ENCODE measurements around the gene JAML.

The JAML gene

DNA sequence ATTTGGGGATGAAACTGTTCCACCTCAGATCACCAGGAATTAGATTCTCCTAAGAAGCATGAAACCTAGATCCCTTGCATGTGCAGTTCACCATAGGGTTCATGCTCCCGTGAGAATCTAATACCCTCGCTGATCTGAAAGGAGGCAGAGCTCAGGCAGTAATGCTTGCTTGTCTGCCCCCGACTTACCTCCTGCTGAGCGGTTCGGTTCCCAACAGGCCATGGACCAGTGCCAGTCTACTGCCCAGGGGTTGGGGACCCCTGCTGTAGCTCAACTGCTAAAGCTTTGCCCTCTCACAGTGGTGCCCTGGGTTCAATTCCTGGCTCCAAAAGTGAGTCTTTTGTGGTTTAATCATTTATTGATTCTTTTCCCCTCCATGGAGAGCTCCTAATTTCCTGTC is 3.4 kb downstream of the JAML start:
- no peak for DNase-seq
- no peaks in the 10 kb centered on the region for H3K79me1 ChIP-seq (replicated peaks; ENCODE audit: low read length, poor library complexity, severe bottlenecking)
- no peak overlapping the region for H3K18ac ChIP-seq (ENCODE audit: low read depth in 1 of 2, low read length in 2 of 2)
- H2AK5ac ChIP-seq (ENCODE audit: low read length, severe bottlenecking) = no peak overlapping the region
- no peak overlapping the region for H3K4ac ChIP-seq (ENCODE audit: low read depth in 1 of 2, low read length in 2 of 2)
- H3K4me1 ChIP-seq (ENCODE audit: control insufficient read depth, insufficient read depth, low read depth, low read length) = no peaks in the 10 kb centered on the region
- H3K36me3 ChIP-seq (ENCODE audit: control insufficient read depth in 1 of 2, insufficient read depth in 2 of 2, low read depth in 1 of 2, low read length in 2 of 2) = no peaks in the 10 kb centered on the region
- H3K27ac ChIP-seq (ENCODE audit: low read length, poor library complexity, severe bottlenecking) = no peak overlapping the region
- no peak overlapping the region for H2BK120ac ChIP-seq (ENCODE audit: low read depth, low read length)
- H3K4me2 ChIP-seq (ENCODE audit: low read length, poor library complexity, severe bottlenecking) = no peak overlapping the region
- no peak overlapping the region for H3K9ac ChIP-seq (ENCODE audit: low read length)
- no peak overlapping the region for H2BK5ac ChIP-seq (ENCODE audit: low read depth, low read length, poor library complexity, severe bottlenecking)
- no peak overlapping the region for H2BK15ac ChIP-seq (ENCODE audit: low read depth, poor library complexity, severe bottlenecking)
- 93% methylated on average over 5 of the region's 5 CpGs for WGBS
- no peak overlapping the region for H4K8ac ChIP-seq (ENCODE audit: low read length)
- H2BK12ac ChIP-seq (ENCODE audit: low read length in 2 of 2) = no peak overlapping the region
- H3K9me3 ChIP-seq (ENCODE audit: control insufficient read depth, low read length) = no peaks in the 10 kb centered on the region
- H3K27me3 ChIP-seq (ENCODE audit: control insufficient read depth in 1 of 2, insufficient read depth in 1 of 2, low read length in 2 of 2) = peaks cover 45 to 60% of the 10 kb centered on the region in 2 experiments
- no peak overlapping the region for H3K4me3 ChIP-seq (ENCODE audit: insufficient read depth in 1 of 2, low read depth in 1 of 2, low read length in 2 of 2)
- no peak overlapping the region for H2AFZ ChIP-seq (ENCODE audit: low read depth, low read length)
- H3K14ac ChIP-seq (ENCODE audit: low read length in 2 of 2) = no peak overlapping the region
- H3K23ac ChIP-seq (ENCODE audit: low read length in 2 of 2) = no peak overlapping the region
- no peak overlapping the region for H4K91ac ChIP-seq (ENCODE audit: low read length)

DNA sequence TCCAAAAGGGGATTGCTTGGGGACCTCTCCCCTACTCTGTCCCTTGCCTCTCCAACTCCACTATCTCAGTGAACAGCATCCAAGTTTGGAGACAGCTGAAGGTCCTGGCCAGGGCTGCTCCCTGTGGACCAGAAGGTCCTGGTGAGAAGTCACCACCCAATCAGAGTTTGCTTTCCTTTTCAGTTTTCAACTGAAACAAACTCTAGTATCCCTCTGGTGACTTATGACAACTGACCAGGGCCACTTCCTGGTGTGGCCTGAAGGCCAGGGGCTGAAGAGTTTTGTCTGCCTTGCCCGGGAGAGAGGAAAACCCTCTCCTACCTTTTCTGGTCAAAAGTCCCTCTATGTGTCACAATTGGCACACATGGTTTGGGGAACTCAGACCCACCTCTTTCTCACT is 5.1 kb downstream of the JAML start:
- Histone ChIP-seq H2BK15ac (ENCODE audit: low read depth, poor library complexity, severe bottlenecking) (no peak overlapping the region), H3K4me2 (ENCODE audit: low read length, poor library complexity, severe bottlenecking) (no peak overlapping the region), H3K9ac (ENCODE audit: low read length) (no peak overlapping the region), H2BK5ac (ENCODE audit: low read depth, low read length, poor library complexity, severe bottlenecking) (no peak overlapping the region), H3K9me3 (ENCODE audit: control insufficient read depth, low read length) (no peaks in the 10 kb centered on the region), H3K14ac (ENCODE audit: low read length in 2 of 2) (no peak overlapping the region), H4K91ac (ENCODE audit: low read length) (no peak overlapping the region), H3K36me3 (ENCODE audit: control insufficient read depth in 1 of 2, insufficient read depth in 2 of 2, low read depth in 1 of 2, low read length in 2 of 2) (no peaks in the 10 kb centered on the region), H2BK120ac (ENCODE audit: low read depth, low read length) (no peak overlapping the region), H2AFZ (ENCODE audit: low read depth, low read length) (no peak overlapping the region), H3K23ac (ENCODE audit: low read length in 2 of 2) (no peak overlapping the region), H3K27ac (ENCODE audit: low read length, poor library complexity, severe bottlenecking) (no peak overlapping the region), H4K8ac (ENCODE audit: low read length) (no peak overlapping the region), H3K27me3 (ENCODE audit: control insufficient read depth in 1 of 2, insufficient read depth in 1 of 2, low read length in 2 of 2) (peaks cover 41 to 72% of the 10 kb centered on the region in 2 experiments), H3K18ac (ENCODE audit: low read depth in 1 of 2, low read length in 2 of 2) (no peak overlapping the region), H2AK5ac (ENCODE audit: low read length, severe bottlenecking) (no peak overlapping the region), H3K4me1 (ENCODE audit: control insufficient read depth, insufficient read depth, low read depth, low read length) (no peaks in the 10 kb centered on the region), H3K4me3 (ENCODE audit: insufficient read depth in 1 of 2, low read depth in 1 of 2, low read length in 2 of 2) (no peak overlapping the region), H3K4ac (ENCODE audit: low read depth in 1 of 2, low read length in 2 of 2) (no peak overlapping the region), H3K79me1 (replicated peaks; ENCODE audit: low read length, poor library complexity, severe bottlenecking) (no peaks in the 10 kb centered on the region), H2BK12ac (ENCODE audit: low read length in 2 of 2) (no peak overlapping the region)
- WGBS = 82% methylated on average over 1 of the region's 1 CpG
- DNase-seq = no peak

DNA sequence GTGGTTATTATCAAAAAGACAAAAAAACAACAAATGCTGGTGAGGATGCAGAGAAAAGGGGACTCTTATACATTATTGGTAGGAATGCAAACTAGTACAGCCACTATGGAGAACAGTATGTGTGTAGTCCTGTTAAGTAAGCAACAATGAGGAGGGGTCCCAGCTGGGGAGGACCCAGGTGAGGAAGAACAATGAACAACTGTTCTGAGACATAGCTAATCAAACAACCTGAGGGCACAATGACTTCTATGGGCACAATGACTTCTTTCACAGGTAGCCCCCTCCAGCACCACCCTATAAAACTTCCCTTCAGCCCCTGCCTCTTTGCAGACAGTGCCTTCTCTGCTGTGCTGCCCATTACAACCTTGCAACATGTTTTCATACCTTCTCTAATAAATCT is 5.6 kb downstream of the JAML start:
- no peak overlapping the region for H3K9ac ChIP-seq (ENCODE audit: low read length)
- no peak overlapping the region for H4K8ac ChIP-seq (ENCODE audit: low read length)
- no peak overlapping the region for H2BK12ac ChIP-seq (ENCODE audit: low read length in 2 of 2)
- H2BK5ac ChIP-seq (ENCODE audit: low read depth, low read length, poor library complexity, severe bottlenecking) = no peak overlapping the region
- H3K27me3 ChIP-seq (ENCODE audit: control insufficient read depth in 1 of 2, insufficient read depth in 1 of 2, low read length in 2 of 2) = peaks cover 45 to 72% of the 10 kb centered on the region in 2 experiments
- H2BK15ac ChIP-seq (ENCODE audit: low read depth, poor library complexity, severe bottlenecking) = no peak overlapping the region
- H3K23ac ChIP-seq (ENCODE audit: low read length in 2 of 2) = no peak overlapping the region
- no peaks in the 10 kb centered on the region for H3K4me1 ChIP-seq (ENCODE audit: control insufficient read depth, insufficient read depth, low read depth, low read length)
- H2AK5ac ChIP-seq (ENCODE audit: low read length, severe bottlenecking) = no peak overlapping the region
- H3K9me3 ChIP-seq (ENCODE audit: control insufficient read depth, low read length) = no peaks in the 10 kb centered on the region
- no peak overlapping the region for H3K4me3 ChIP-seq (ENCODE audit: insufficient read depth in 1 of 2, low read depth in 1 of 2, low read length in 2 of 2)
- H3K4me2 ChIP-seq (ENCODE audit: low read length, poor library complexity, severe bottlenecking) = no peak overlapping the region
- H3K27ac ChIP-seq (ENCODE audit: low read length, poor library complexity, severe bottlenecking) = no peak overlapping the region
- H3K18ac ChIP-seq (ENCODE audit: low read depth in 1 of 2, low read length in 2 of 2) = no peak overlapping the region
- H3K79me1 ChIP-seq (replicated peaks; ENCODE audit: low read length, poor library complexity, severe bottlenecking) = no peaks in the 10 kb centered on the region
- H3K14ac ChIP-seq (ENCODE audit: low read length in 2 of 2) = no peak overlapping the region
- H4K91ac ChIP-seq (ENCODE audit: low read length) = no peak overlapping the region
- H3K36me3 ChIP-seq (ENCODE audit: control insufficient read depth in 1 of 2, insufficient read depth in 2 of 2, low read depth in 1 of 2, low read length in 2 of 2) = no peaks in the 10 kb centered on the region
- no peak overlapping the region for H2AFZ ChIP-seq (ENCODE audit: low read depth, low read length)
- no peak for DNase-seq
- H3K4ac ChIP-seq (ENCODE audit: low read depth in 1 of 2, low read length in 2 of 2) = no peak overlapping the region
- no peak overlapping the region for H2BK120ac ChIP-seq (ENCODE audit: low read depth, low read length)

DNA sequence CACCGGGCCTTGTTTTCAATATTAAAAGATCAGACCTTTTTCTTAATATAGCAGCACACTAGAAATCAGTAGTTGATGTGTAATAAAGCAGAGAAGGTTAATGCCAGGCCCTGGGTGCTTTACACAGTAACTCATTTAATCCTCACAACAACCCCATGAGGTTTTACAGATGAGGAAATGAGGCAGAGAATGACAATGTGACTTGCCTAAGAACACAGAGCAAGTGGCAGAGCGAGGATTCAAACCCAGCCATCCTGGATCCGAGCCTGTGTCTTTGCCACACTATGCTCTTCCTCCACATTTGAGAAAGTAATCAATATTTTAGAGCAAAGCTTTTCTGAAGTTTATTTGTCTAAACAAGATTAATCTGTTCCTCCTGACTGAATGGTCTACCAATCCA is 7.2 kb downstream of the JAML start:
- H4K91ac ChIP-seq (ENCODE audit: low read length) = no peak overlapping the region
- H2BK12ac ChIP-seq (ENCODE audit: low read length in 2 of 2) = no peak overlapping the region
- H3K4ac ChIP-seq (ENCODE audit: low read depth in 1 of 2, low read length in 2 of 2) = no peak overlapping the region
- no peak overlapping the region for H3K4me2 ChIP-seq (ENCODE audit: low read length, poor library complexity, severe bottlenecking)
- H3K23ac ChIP-seq (ENCODE audit: low read length in 2 of 2) = no peak overlapping the region
- no peak overlapping the region for H2BK15ac ChIP-seq (ENCODE audit: low read depth, poor library complexity, severe bottlenecking)
- H2BK120ac ChIP-seq (ENCODE audit: low read depth, low read length) = no peak overlapping the region
- no peaks in the 10 kb centered on the region for H3K4me1 ChIP-seq (ENCODE audit: control insufficient read depth, insufficient read depth, low read depth, low read length)
- H3K9me3 ChIP-seq (ENCODE audit: control insufficient read depth, low read length) = no peaks in the 10 kb centered on the region
- H3K27ac ChIP-seq (ENCODE audit: low read length, poor library complexity, severe bottlenecking) = no peak overlapping the region
- H4K8ac ChIP-seq (ENCODE audit: low read length) = no peak overlapping the region
- H2AK5ac ChIP-seq (ENCODE audit: low read length, severe bottlenecking) = no peak overlapping the region
- no peak overlapping the region for H2AFZ ChIP-seq (ENCODE audit: low read depth, low read length)
- H3K79me1 ChIP-seq (replicated peaks; ENCODE audit: low read length, poor library complexity, severe bottlenecking) = no peaks in the 10 kb centered on the region
- H3K18ac ChIP-seq (ENCODE audit: low read depth in 1 of 2, low read length in 2 of 2) = no peak overlapping the region
- H3K9ac ChIP-seq (ENCODE audit: low read length) = no peak overlapping the region
- H2BK5ac ChIP-seq (ENCODE audit: low read depth, low read length, poor library complexity, severe bottlenecking) = no peak overlapping the region
- WGBS = no CpG with 5 or more reads among the region's 3 CpGs
- H3K27me3 ChIP-seq (ENCODE audit: control insufficient read depth in 1 of 2, insufficient read depth in 1 of 2, low read length in 2 of 2) = peaks cover 56 to 78% of the 10 kb centered on the region in 2 experiments
- H3K4me3 ChIP-seq (ENCODE audit: insufficient read depth in 1 of 2, low read depth in 1 of 2, low read length in 2 of 2) = no peak overlapping the region
- H3K36me3 ChIP-seq (ENCODE audit: control insufficient read depth in 1 of 2, insufficient read depth in 2 of 2, low read depth in 1 of 2, low read length in 2 of 2) = no peaks in the 10 kb centered on the region
- no peak for DNase-seq
- no peak overlapping the region for H3K14ac ChIP-seq (ENCODE audit: low read length in 2 of 2)
